ENCODE measurements around the gene RSU1. TPM values are rescaled to one million over a fixed set of nuclear protein-coding genes. Genes with fewer than 3 reads are reported as not detected.

RSU1 gene
- polyA plus RNA-seq, 3 donors = 45.7 to 111 (median 100) TPM

- TF ChIP-seq, protein P1, sequence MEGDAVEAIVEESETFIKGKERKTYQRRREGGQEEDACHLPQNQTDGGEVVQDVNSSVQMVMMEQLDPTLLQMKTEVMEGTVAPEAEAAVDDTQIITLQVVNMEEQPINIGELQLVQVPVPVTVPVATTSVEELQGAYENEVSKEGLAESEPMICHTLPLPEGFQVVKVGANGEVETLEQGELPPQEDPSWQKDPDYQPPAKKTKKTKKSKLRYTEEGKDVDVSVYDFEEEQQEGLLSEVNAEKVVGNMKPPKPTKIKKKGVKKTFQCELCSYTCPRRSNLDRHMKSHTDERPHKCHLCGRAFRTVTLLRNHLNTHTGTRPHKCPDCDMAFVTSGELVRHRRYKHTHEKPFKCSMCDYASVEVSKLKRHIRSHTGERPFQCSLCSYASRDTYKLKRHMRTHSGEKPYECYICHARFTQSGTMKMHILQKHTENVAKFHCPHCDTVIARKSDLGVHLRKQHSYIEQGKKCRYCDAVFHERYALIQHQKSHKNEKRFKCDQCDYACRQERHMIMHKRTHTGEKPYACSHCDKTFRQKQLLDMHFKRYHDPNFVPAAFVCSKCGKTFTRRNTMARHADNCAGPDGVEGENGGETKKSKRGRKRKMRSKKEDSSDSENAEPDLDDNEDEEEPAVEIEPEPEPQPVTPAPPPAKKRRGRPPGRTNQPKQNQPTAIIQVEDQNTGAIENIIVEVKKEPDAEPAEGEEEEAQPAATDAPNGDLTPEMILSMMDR (IDR thresholded peaks at IDR 0.05) = no peak
- H3K4me1 Mint-ChIP-seq = no peaks in the 10 kb centered on the region
- no peak overlapping the region for H2AFZ ChIP-seq (ENCODE audit: insufficient read depth, low read depth, low read length, poor library complexity, severe bottlenecking)
- no peak overlapping the region for H3K4me3 Mint-ChIP-seq
- no peak overlapping the region for H3K4me3 ChIP-seq (replicated peaks in 1 of 3; ENCODE audit: low read depth in 2 of 3, low read length in 3 of 3)
- H3K9me3 ChIP-seq (replicated peaks in 1 of 2; ENCODE audit: control insufficient read depth in 1 of 2, insufficient read depth in 1 of 2, low read length in 2 of 2) = peaks cover 27 to 43% of the 10 kb centered on the region in 2 donors
- no peak overlapping the region for H3K9ac ChIP-seq (ENCODE audit: insufficient read depth, low read length, poor library complexity, severe bottlenecking)
- intact Hi-C loops (cut with micrococcal nuclease) = no loop called here
- H3K36me3 ChIP-seq (replicated peaks in 1 of 2; ENCODE audit: control insufficient read depth in 1 of 2, insufficient read depth in 2 of 2, low read length in 2 of 2) = peaks cover 0 to 26% of the 10 kb centered on the region in 2 donors
- no peak for DNase-seq
- no peaks in the 10 kb centered on the region for H3K4me1 ChIP-seq (ENCODE audit: control insufficient read depth in 1 of 2, insufficient read depth in 2 of 2, low read length in 2 of 2)
- no peak overlapping the region for H3K27ac Mint-ChIP-seq
- no peaks in the 10 kb centered on the region for H4K20me1 ChIP-seq (ENCODE audit: insufficient read depth, low read length)
- H3K9me3 Mint-ChIP-seq = peaks cover 28 to 62% (median 45%) of the 10 kb centered on the region in 7 donors
- H3K27me3 Mint-ChIP-seq (ENCODE audit: low read depth in 3 of 3) = peaks cover 0 to 2% (median 0%) of the 10 kb centered on the region in 3 donors
- peaks cover 21 to 30% of the 10 kb centered on the region in 2 donors for H3K36me3 Mint-ChIP-seq
- H3K27me3 ChIP-seq (ENCODE audit: control insufficient read depth in 2 of 2, insufficient read depth in 2 of 2, low read length in 2 of 2) = no peaks in the 10 kb centered on the region
- 100% methylated on average over 2 of the region's 5 CpGs for WGBS (ENCODE audit: insufficient coverage)
- no peak overlapping the region for H3K4me2 ChIP-seq (replicated peaks; ENCODE audit: extremely low read depth, low read length, poor library complexity, severe bottlenecking)
- no peak overlapping the region for H3K27ac ChIP-seq (ENCODE audit: low read depth in 1 of 2, low read length in 2 of 2)
- no peaks in the 10 kb centered on the region for H3K79me2 ChIP-seq (ENCODE audit: insufficient read depth, low read length)
Measured at GRCh38 chr10:16716051-16716450, 101.2 kb downstream of the RSU1 start.

GRCh38 chr10:16713290-16713689 is 103.9 kb downstream of the RSU1 start:
- H3K4me3 Mint-ChIP-seq = no peak overlapping the region
- H3K36me3 Mint-ChIP-seq = peaks cover 13 to 14% of the 10 kb centered on the region in 2 donors
- 100% methylated on average over 1 of the region's 3 CpGs for WGBS (ENCODE audit: insufficient coverage)

More at GRCh38 chr10:16713290-16713689, 103.9 kb downstream of the RSU1 start:
- Histone ChIP-seq H3K4me3 (replicated peaks in 1 of 3; ENCODE audit: low read depth in 2 of 3, low read length in 3 of 3) (no peak overlapping the region), H4K20me1 (ENCODE audit: insufficient read depth, low read length) (no peaks in the 10 kb centered on the region), H3K36me3 (replicated peaks in 1 of 2; ENCODE audit: control insufficient read depth in 1 of 2, insufficient read depth in 2 of 2, low read length in 2 of 2) (peaks cover 0 to 12% of the 10 kb centered on the region in 2 donors), H3K27me3 (ENCODE audit: control insufficient read depth in 2 of 2, insufficient read depth in 2 of 2, low read length in 2 of 2) (no peaks in the 10 kb centered on the region), H3K4me2 (replicated peaks; ENCODE audit: extremely low read depth, low read length, poor library complexity, severe bottlenecking) (no peak overlapping the region), H3K79me2 (ENCODE audit: insufficient read depth, low read length) (no peaks in the 10 kb centered on the region), H3K9ac (ENCODE audit: insufficient read depth, low read length, poor library complexity, severe bottlenecking) (no peak overlapping the region), H3K9me3 (replicated peaks in 1 of 2; ENCODE audit: control insufficient read depth in 1 of 2, insufficient read depth in 1 of 2, low read length in 2 of 2) (peaks cover 17 to 36% of the 10 kb centered on the region in 2 donors), H2AFZ (ENCODE audit: insufficient read depth, low read depth, low read length, poor library complexity, severe bottlenecking) (no peak overlapping the region), H3K4me1 (ENCODE audit: control insufficient read depth in 1 of 2, insufficient read depth in 2 of 2, low read length in 2 of 2) (no peaks in the 10 kb centered on the region), H3K27ac (ENCODE audit: low read depth in 1 of 2, low read length in 2 of 2) (no peak overlapping the region)
- no peaks in the 10 kb centered on the region for H3K4me1 Mint-ChIP-seq
- TF ChIP-seq, protein P1 (IDR thresholded peaks at IDR 0.05) = no peak
- no peak overlapping the region for H3K27ac Mint-ChIP-seq
- no peak for DNase-seq
- intact Hi-C loops (cut with micrococcal nuclease) = no loop called here
- no peaks in the 10 kb centered on the region for H3K27me3 Mint-ChIP-seq (ENCODE audit: low read depth in 3 of 3)
- peaks cover 26 to 56% (median 37%) of the 10 kb centered on the region in 7 donors for H3K9me3 Mint-ChIP-seq
